Measurements from ENCODE around the gene IL1R1.

IL1R1 gene

GRCh38 chr2:102141011-102141943 lies 1.3 kb upstream of the IL1R1 start:
- DNase-seq, result no peak

DNA sequence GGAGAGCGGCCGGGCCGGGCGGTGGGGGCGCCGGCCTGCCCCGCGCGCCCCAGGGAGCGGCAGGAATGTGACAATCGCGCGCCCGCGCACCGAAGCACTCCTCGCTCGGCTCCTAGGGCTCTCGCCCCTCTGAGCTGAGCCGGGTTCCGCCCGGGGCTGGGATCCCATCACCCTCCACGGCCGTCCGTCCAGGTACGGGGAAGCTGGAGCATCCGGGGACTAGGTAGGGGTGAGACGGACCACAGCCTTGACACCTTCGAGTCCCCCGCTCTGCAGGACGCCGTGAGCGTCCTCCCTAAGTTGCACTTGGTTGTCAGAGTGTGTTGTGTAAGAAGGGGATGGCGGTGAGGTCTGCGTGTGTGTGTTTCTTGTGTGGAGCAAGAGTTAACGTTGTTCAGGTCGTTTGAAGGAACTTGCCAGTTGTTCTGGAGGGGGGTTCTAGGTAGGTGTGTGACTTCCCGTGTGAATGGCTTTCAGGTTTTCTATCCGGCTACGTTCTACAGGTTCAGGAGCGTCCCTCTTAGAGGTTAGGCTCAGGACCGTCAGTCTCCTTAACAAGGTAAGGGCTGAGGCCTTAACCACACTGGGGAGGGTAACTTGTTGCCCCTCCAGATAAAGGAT lies 393 bp downstream of the IL1R1 start:
- DNase-seq, result no peak

DNA sequence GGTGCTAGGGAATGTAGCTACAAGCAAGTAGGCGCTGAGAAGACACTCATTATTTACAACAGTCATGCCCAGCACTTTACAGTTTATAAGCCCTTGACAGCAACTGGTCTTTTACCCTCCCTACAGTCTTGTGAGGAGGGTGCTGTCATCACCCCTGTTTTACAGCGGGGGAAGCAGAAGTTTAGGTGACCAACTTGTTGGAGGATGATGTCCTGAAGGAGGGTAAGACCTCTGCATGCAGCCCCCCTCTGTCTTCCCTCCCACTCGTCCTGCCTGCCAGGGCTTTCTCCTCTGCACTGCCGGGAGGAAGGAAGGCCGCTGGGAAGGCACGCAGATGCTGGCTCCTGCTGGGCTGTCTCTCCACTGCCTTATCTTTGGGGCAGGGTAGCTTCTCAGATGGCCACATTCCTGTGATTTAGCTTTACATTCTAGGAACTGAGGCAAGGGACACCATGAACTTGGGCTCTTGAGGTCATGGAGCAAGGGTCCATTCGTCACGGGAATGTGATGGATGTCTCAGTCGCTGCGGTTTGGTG lies 972 bp downstream of the IL1R1 start:
- DNase-seq, result no peak

- no peak for DNase-seq
Observed at GRCh38 chr2:102144128-102144527, 1.6 kb downstream of the IL1R1 start.

- no peak for DNase-seq
Observed at GRCh38 chr2:102145107-102145506, 2.6 kb downstream of the IL1R1 start.

GRCh38 chr2:102145934-102146333 lies 3.4 kb downstream of the IL1R1 start:
- DNase-seq, result no peak

- no peak for DNase-seq
Observed at GRCh38 chr2:102147935-102148334, 5.4 kb downstream of the IL1R1 start.

- no peak for DNase-seq
Observed at GRCh38 chr2:102149243-102149642, 6.7 kb downstream of the IL1R1 start.

DNA sequence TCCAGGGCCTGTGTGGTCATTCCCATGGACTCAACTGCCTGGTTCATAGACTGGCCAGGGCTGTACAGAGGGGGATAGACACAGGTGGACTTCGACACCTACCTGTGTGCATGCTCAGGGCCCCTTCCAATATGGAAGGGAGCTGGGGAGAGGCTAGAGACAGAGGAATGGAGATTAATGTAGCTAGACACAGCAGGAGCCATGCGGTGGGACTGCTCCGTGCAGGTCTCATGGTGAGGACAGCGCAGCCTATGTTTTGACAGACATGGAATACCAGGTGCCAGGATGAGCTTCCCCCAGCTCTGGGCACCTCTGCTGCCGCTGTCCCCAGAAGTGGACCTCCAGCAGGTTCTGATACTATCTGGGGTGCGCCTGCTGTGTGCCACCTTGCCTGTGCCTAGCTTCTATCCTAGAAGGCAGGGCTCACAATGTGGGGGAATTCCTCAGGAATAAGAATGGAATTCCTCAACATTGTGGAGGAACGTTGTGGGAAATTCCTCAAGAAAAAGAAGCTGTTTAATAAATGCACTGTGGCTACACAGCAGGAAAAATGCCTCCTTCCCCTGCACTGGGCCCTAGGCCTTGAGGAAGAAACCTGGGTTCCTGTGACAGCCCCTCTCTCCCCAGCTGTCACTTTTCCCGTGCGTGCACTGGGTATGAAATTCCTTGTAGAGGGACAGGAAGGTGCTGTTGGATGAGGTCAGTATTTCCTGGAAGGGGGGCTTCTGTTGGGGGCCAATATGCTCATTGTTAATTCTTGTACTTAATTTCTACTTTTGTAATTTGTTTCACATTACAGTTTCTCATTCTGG lies 7.3 kb downstream of the IL1R1 start:
- DNase-seq, result no peak

DNA sequence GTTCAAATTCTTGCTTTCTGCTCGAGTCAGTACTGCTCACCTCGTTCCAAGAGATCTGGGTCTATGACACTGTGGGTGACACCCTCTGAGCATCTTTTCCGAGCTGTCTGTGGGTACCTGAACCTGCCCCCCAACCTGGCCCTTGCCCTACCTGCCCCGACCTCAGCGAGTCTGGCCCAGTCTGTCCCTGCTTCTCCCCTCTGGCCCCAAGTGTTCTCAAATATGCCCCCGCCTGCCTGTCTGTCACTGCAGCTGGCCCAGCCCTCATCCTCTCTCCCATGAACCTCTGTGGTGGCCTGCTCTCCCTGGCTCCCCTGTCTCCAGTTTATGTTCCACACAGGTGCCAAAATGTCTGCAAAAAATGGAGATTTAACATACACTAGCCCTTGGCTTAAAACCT lies 11.8 kb downstream of the IL1R1 start:
- DNase-seq, result no peak

DNA sequence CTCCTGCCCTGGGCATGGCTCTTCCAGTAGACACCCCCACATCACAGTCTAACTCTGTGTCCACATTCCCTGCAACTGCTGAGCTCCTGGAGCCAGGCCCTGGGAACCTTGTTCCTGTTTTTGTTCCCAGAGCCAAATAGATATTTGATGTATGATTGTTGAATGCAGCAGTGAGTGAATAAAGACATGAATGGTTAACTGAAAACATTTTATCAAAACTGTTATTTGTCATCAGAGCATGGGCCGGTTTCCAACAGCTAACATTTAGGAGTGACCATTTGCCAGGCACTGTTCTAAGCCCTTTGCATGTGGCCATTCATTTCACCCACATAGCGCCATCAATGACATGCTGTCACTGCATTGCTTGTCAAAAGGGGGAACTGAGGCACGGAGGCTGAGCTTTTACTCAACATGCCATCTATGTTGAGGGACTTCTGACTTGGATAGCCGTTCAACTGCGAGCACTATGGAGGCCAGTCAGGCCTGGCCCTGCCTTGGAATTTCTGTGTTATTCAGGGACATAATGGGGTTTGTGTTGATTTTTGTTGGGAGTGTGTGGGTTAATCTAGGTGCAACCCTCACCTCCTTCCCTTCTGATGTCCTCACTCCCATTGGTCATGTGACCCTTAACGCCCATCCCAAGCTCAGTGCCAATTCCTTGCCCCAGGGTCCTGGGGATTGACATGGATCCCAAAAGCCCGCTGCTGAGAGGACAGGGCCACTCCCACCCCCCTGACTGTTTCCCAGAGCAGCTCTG lies 12.6 kb downstream of the IL1R1 start:
- DNase-seq, result no peak

GRCh38 chr2:102155703-102156515 lies 13.4 kb downstream of the IL1R1 start:
- DNase-seq, result no peak

DNA sequence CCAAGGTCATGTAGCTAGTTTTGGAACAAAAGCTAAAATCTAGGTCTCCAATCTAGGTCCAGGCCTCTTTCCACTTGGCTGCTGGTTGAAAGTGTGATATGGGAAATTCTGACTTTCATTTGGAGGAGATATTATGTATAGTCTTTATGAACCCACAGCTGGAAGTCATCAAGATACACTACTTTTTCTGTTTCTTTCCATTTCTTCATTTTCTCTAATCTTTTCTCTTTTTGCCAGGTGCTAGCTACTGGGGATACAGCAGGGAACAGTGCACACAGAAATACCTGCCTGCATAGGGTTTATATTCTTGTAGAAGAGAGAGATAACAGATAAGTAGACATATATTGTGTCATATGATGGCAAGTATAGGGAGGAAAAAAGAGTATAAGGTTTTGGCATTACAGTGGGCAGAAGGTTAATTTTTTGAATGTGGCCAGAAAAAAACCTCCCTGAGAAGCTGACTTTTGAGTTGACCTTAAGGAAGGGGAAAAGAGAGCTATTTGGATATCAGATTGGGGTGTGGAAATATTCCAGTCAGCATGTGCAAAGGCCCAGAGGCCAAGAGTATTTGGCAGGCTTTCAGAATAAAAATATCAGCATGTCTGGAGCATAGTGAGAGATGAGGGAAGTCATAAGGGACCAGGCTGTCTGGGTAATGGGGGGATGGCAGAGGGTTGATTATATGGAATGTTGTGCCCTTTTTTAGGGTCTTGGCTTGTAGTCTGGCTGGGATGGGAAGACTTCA lies 15.6 kb downstream of the IL1R1 start:
- no peak for DNase-seq

- no peak for DNase-seq
Observed at GRCh38 chr2:102159295-102159694, 16.7 kb downstream of the IL1R1 start.

DNA sequence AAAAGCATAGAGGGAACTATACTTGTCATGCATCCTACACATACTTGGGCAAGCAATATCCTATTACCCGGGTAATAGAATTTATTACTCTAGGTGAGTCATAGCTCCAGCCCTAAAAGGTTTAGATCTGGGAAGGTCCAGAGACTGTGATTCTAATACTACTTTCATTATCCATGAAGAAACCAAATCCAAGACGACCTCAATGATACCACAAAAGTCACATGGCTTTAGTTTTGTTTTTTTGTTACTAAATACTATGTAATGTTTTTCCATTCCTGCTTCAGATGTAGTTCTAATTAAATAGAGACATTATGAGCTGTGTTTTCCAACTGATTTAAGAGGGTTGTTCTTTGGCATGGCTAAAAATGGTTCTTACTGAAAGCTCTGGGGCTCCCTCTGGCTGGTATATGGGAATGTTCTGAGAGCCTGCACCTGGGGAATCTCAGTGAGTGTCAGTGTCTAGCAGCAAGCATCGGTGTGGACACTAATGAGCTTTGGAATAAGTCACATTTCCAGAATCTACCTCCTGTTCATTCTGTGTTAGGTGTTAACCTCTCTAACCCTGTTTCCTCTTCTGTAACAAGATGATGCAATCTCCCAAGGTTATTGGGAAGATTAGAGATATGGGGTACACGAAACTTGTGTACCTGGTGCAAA lies 23.8 kb downstream of the IL1R1 start:
- peak; percentile 5 for DNase-seq

DNA sequence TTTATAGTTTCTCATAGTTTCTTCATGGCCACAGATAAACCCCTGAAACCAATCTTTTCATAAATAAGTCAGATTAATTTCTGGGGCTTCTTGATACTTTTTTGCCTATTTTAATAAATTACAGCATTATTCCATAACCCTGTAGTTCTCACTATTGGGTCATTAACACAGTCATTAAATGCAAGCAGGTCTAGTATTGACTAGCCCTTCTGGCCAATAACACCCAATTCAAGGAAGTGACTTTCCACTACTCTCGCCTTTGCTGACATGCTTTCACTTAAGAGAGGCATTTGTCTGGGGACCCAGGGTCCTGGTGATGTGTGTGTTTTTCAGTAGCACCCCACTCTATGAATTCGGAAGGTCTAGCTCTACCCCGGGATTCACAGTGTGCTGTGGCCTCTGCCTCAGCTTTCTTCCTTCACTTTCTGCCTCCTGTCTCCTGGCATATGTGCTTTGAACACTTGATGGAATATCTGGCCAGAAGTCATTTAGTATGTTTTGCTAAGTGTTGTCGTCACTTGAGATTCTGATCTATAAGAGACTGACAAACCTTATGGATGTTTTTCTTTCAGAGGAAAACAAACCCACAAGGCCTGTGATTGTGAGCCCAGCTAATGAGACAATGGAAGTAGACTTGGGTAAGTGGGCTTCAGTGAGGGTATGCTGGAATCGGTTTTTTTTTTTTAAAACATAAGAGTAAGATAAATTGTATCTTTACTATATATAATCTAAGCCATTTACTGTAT lies 25.7 kb downstream of the IL1R1 start:
- DNase-seq, result no peak

DNA sequence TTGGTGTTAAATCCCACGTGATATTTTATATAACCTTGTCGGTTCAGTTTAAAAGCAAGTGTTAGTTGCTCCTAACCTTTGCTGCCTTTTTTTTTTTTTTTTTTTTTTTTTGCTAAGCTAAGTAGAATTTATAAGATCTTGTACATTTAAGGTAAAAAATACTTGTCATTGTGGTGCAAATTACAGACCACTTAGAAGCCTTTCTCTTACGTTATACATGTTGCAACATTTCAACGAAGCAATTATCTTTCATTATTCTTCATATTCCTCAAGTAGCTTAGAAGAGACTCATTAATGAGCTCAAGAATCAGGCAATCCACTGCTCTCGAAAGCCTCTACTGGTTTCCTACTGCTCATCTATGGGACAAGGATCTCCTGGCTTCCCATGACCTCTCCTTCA lies 29.4 kb downstream of the IL1R1 start:
- no peak for DNase-seq

GRCh38 chr2:102172745-102173144 lies 30.2 kb downstream of the IL1R1 start:
- DNase-seq, result no peak

- DNase-seq, result no peak
Observed at GRCh38 chr2:102176172-102176571, 33.6 kb downstream of the IL1R1 start.
